ENCODE results near the gene ERFL. TPM values are rescaled to one million over a fixed set of nuclear protein-coding genes. Genes with fewer than 3 reads are reported as not detected.
A peak's percentile ranks its signal among the peaks of the same experiment; 100 is the strongest.

Gene ERFL
- total and polyA plus RNA-seq, 2 of the 4 experiments (the other 2 are of a cell fraction) = not detected

DNA sequence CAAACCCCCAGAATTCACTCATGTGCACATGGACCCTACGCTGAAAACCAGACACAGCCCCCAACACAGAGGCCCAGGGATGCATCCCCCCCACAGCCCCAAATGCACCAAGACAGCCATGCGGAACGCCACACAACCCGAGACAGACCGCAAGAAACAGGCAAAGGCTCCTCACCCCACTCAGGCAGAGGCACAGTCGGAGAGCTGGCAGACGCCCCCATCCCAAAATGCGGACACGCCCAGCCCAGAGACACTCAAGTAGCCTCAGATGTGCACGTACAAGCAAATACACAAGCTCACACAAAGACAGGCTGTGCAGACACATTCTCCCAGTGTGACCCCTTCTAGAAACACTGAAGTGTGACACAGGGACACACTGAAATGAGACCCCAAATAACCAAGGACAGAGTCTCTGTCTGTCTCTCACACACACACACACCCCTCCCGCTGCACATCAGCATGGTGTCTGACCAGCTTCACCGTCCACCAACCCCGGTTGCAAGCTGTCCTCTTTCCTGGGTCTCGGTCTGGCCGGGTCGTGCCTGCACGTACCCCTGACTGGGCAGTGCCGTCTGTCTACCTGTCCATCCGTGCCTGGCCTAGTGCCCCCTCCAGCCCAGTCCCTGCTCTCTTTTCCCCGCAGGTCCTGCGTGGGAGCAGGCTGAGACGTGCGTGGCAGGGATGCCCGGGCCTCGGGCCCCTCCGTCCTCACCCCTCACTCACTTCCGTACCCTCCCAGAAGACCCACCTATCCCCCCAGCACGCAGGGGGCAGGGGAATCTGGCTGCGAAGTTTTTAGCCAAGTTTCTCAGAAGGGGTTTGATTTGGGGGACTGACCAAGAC is 16.1 kb downstream of the ERFL start:
- Histone ChIP-seq H3K27ac (ENCODE audit: insufficient read depth, low read length) (no peak overlapping the region), H4K91ac (ENCODE audit: insufficient read depth, low read depth, low read length) (no peak overlapping the region), H4K5ac (ENCODE audit: low read depth, low read length) (no peak overlapping the region), H4K8ac (ENCODE audit: low read depth in 2 of 2, low read length in 2 of 2) (no peak overlapping the region), H3K56ac (ENCODE audit: extremely low read depth, insufficient read depth, low read length) (no peak overlapping the region), H2BK20ac (ENCODE audit: low read depth, low read length) (no peak overlapping the region), H3K4me3 (ENCODE audit: insufficient read depth, low read depth, low read length) (no peak overlapping the region), H2BK15ac (ENCODE audit: low read depth, low read length) (no peak overlapping the region), H3K14ac (replicated peaks; ENCODE audit: low read depth, low read length) (no peak overlapping the region), H3K79me1 (ENCODE audit: low read depth in 1 of 2, low read length in 2 of 2) (no peaks in the 10 kb centered on the region), H3K4ac (ENCODE audit: low read depth, low read length) (no peak overlapping the region), H3K4me1 (ENCODE audit: control insufficient read depth, insufficient read depth, low read length) (0 out of 2 replicates have a peak, but pooled peaks cover 2% of the 10 kb centered on the region), H3K9me3 (ENCODE audit: control insufficient read depth, insufficient read depth, low read length) (no peaks in the 10 kb centered on the region), H2BK5ac (ENCODE audit: low read depth, low read length, poor library complexity, severe bottlenecking) (no peak overlapping the region), H3K9me1 (ENCODE audit: insufficient read depth, low read length) (no peaks in the 10 kb centered on the region; the same call in 1 of the 2 replicates), H2AK5ac (ENCODE audit: low read depth, low read length) (no peak overlapping the region), H3K18ac (ENCODE audit: low read depth, low read length) (no peak overlapping the region), H3K4me2 (ENCODE audit: low read depth, low read length) (no peak overlapping the region), H3K23ac (ENCODE audit: low read depth, low read length) (peak overlapping the region; percentile 42), H2AK9ac (replicated peaks; ENCODE audit: low read depth, low read length, poor library complexity) (no peak overlapping the region), H4K20me1 (ENCODE audit: insufficient read depth, low read length) (peaks cover 28% of the 10 kb centered on the region), H2AFZ (replicated peaks; ENCODE audit: low read length, poor library complexity) (peak overlapping the region; percentile 21), H3K36me3 (ENCODE audit: control insufficient read depth, insufficient read depth, low read length) (peaks cover under 1% of the 10 kb centered on the region), H2BK120ac (ENCODE audit: low read depth, low read length) (no peak overlapping the region), H3K9ac (ENCODE audit: low read depth, low read length) (no peak overlapping the region), H3K27me3 (ENCODE audit: control insufficient read depth, insufficient read depth, low read length) (peaks cover 57% of the 10 kb centered on the region)
- in situ Hi-C loops (cut with MboI; ENCODE audit: low sequenced_read_pairs) = no loop called here
- dilution Hi-C loops (cut with HindIII; ENCODE audit: low sequenced_read_pairs, unreplicated experiment) = no loop called here
- 7% methylated on average over 16 of the region's 29 CpGs; no CpG with 5 or more reads in 1 of the 2 experiments for WGBS, 2 experiments (ENCODE audit: extremely low coverage in 2 of 2, insufficient read length in 1 of 2)
- DNase-seq = no peak
- ChIA-PET CTCF (no interaction called here), POLR2A (ENCODE audit: unreplicated experiment) (no interaction called here)
- no peak for ATAC-seq (ENCODE audit: low read depth)
- no TSS peak for BruUV-seq (replicated peaks)
- intact Hi-C loops (cut with micrococcal nuclease) = no loop called here
- TF ChIP-seq MAFK (IDR thresholded peaks at IDR 0.05; ENCODE audit: low read depth, low read length) = no peak
- TF ChIP-seq, protein P1, sequence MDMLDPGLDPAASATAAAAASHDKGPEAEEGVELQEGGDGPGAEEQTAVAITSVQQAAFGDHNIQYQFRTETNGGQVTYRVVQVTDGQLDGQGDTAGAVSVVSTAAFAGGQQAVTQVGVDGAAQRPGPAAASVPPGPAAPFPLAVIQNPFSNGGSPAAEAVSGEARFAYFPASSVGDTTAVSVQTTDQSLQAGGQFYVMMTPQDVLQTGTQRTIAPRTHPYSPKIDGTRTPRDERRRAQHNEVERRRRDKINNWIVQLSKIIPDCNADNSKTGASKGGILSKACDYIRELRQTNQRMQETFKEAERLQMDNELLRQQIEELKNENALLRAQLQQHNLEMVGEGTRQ (IDR thresholded peaks at IDR 0.05; ENCODE audit: low read depth, low read length) = no peak
- TF ChIP-seq RAD21 (IDR thresholded peaks at IDR 0.05; ENCODE audit: low read length) = no peak
- TF ChIP-seq, protein P2, sequence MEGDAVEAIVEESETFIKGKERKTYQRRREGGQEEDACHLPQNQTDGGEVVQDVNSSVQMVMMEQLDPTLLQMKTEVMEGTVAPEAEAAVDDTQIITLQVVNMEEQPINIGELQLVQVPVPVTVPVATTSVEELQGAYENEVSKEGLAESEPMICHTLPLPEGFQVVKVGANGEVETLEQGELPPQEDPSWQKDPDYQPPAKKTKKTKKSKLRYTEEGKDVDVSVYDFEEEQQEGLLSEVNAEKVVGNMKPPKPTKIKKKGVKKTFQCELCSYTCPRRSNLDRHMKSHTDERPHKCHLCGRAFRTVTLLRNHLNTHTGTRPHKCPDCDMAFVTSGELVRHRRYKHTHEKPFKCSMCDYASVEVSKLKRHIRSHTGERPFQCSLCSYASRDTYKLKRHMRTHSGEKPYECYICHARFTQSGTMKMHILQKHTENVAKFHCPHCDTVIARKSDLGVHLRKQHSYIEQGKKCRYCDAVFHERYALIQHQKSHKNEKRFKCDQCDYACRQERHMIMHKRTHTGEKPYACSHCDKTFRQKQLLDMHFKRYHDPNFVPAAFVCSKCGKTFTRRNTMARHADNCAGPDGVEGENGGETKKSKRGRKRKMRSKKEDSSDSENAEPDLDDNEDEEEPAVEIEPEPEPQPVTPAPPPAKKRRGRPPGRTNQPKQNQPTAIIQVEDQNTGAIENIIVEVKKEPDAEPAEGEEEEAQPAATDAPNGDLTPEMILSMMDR (conservative IDR thresholded peaks at IDR 0.05; ENCODE audit: low read depth, low read length) = no peak
- TF ChIP-seq MAZ (IDR thresholded peaks at IDR 0.05; ENCODE audit: borderline replicate concordance, low read depth, low read length) = no peak
- TF ChIP-seq CEBPB (IDR thresholded peaks at IDR 0.05; ENCODE audit: low read depth, low read length) = no peak
- TF ChIP-seq POLR2A (IDR thresholded peaks at IDR 0.05; ENCODE audit: low read depth, low read length) = no peak
- no peak for TF ChIP-seq MXI1 (IDR thresholded peaks at IDR 0.05; ENCODE audit: borderline replicate concordance, low read depth, low read length)
- no peak for TF ChIP-seq RCOR1 (IDR thresholded peaks at IDR 0.05; ENCODE audit: insufficient replicate concordance, low read length)
- TF ChIP-seq, protein P3, sequence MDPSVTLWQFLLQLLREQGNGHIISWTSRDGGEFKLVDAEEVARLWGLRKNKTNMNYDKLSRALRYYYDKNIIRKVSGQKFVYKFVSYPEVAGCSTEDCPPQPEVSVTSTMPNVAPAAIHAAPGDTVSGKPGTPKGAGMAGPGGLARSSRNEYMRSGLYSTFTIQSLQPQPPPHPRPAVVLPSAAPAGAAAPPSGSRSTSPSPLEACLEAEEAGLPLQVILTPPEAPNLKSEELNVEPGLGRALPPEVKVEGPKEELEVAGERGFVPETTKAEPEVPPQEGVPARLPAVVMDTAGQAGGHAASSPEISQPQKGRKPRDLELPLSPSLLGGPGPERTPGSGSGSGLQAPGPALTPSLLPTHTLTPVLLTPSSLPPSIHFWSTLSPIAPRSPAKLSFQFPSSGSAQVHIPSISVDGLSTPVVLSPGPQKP (IDR thresholded peaks at IDR 0.05; ENCODE audit: borderline replicate concordance, low read depth, low read length) = no peak
- no peak for TF ChIP-seq CHD1 (IDR thresholded peaks at IDR 0.05; ENCODE audit: low read depth, low read length)
- TF ChIP-seq NFE2L2 (IDR thresholded peaks at IDR 0.05; ENCODE audit: low read depth, low read length) = no peak
- no peak for TF ChIP-seq SMC3 (IDR thresholded peaks at IDR 0.05; ENCODE audit: low read depth, low read length)
- TF ChIP-seq RFX5 (IDR thresholded peaks at IDR 0.05; ENCODE audit: low read depth, low read length) = no peak
- no peak for TF ChIP-seq FOS (IDR thresholded peaks at IDR 0.05; ENCODE audit: low read depth, low read length)

All from IMR-90 (cell line).